PC-3 (cell line): ENCODE measurements around the gene KCNQ1OT1.

Experiments used
- EZH2 ChIP-seq: fragments of 300-600 bp; sonication (generic); IDR thresholded peaks from one replicate; pipeline ENCODE4 v1.6.1; 2017; ENCODE audit warnings: antibody characterized with exemption, mild to moderate bottlenecking, low read length; ENCODE audit not compliant: unreplicated experiment
- EZH2phosphoT487 ChIP-seq: fragments of 300-600 bp; sonication (generic); IDR thresholded peaks from 2 replicates; pipeline ENCODE4 v1.6.1; 2018; ENCODE audit warnings: mild to moderate bottlenecking, antibody characterized with exemption, low read length, borderline replicate concordance
- TF ChIP-seq, protein P1 (sequence below): fragments of 300-600 bp; sonication (generic); conservative IDR thresholded peaks from 2 replicates; pipeline ENCODE4 v1.5.1; 2017; ENCODE audit warnings: antibody characterized with exemption, low read depth, mild to moderate bottlenecking, low read length

DNA sequence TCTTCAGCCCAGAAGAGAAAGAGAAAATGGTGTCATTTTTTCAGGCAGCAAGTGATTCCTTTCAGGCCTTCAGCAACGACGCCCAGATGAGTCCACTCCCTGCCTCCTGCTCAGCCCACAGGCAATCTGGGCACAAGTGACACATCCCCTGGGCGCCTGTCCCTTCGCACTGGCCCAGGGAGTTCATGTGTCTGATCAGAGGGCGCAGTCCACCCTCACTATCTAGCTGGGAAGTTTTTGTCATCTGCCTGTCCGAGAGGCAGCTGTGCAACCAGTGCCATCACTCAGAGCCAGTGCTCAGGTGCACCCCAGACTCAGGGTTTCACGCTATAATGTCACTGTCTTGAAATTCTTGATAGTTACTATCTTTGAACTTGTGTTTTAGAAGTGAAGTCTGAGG is 1.4 kb upstream of the KCNQ1OT1 start:
- TF ChIP-seq, protein P1, sequence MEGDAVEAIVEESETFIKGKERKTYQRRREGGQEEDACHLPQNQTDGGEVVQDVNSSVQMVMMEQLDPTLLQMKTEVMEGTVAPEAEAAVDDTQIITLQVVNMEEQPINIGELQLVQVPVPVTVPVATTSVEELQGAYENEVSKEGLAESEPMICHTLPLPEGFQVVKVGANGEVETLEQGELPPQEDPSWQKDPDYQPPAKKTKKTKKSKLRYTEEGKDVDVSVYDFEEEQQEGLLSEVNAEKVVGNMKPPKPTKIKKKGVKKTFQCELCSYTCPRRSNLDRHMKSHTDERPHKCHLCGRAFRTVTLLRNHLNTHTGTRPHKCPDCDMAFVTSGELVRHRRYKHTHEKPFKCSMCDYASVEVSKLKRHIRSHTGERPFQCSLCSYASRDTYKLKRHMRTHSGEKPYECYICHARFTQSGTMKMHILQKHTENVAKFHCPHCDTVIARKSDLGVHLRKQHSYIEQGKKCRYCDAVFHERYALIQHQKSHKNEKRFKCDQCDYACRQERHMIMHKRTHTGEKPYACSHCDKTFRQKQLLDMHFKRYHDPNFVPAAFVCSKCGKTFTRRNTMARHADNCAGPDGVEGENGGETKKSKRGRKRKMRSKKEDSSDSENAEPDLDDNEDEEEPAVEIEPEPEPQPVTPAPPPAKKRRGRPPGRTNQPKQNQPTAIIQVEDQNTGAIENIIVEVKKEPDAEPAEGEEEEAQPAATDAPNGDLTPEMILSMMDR, result no peak
- TF ChIP-seq EZH2 (no peak), EZH2phosphoT487 (no peak)
